SU-DHL-6 (cell line): Measurements from ENCODE around the gene ING4.

Experiments
- CTCF ChIP-seq: fragments of 200-600 bp; sonication (generic); IDR thresholded peaks from one replicate; pipeline ENCODE4 v1.5.1; 2017; ENCODE audit warnings: antibody characterized with exemption, mild to moderate bottlenecking, low read length, moderate library complexity; ENCODE audit not compliant: insufficient read depth, poor library complexity, severe bottlenecking
- EZH2phosphoT487 ChIP-seq: fragments of 200-600 bp; sonication (generic), shearing (Covaris generic); conservative IDR thresholded peaks from 2 replicates; pipeline ENCODE4 v1.6.1; 2018; ENCODE audit warnings: mild to moderate bottlenecking, antibody characterized with exemption, low read length, moderate library complexity, mixed read lengths

- TF ChIP-seq CTCF (no peak), EZH2phosphoT487 (no peak)
Observed at GRCh38 chr12:6605421-6606330, 57.2 kb downstream of the ING4 start.
